Measurements from ENCODE around the gene KIF26B.

The KIF26B gene

GRCh38 chr1:245512980-245513578 lies 358.3 kb downstream of the KIF26B start:
- Histone ChIP-seq H4K8ac (ENCODE audit: low read depth, low read length) (no peak overlapping the region), H3K4me1 (ENCODE audit: control insufficient read depth, low read depth, low read length) (peaks cover 4% of the 10 kb centered on the region), H3K79me1 (ENCODE audit: low read length) (no peaks in the 10 kb centered on the region), H3K27ac (ENCODE audit: low read depth, low read length) (no peak overlapping the region), H3K27me3 (ENCODE audit: insufficient read depth, low read length, poor library complexity) (no peaks in the 10 kb centered on the region), H3K23ac (ENCODE audit: low read length) (no peak overlapping the region), H3K79me2 (ENCODE audit: control insufficient read depth, insufficient read depth, low read length) (no peaks in the 10 kb centered on the region), H2BK5ac (ENCODE audit: low read length) (no peak overlapping the region), H4K5ac (ENCODE audit: low read length) (no peak overlapping the region), H3K4me3 (ENCODE audit: low read length) (no peak overlapping the region), H3K9ac (ENCODE audit: low read length) (no peak overlapping the region), H2AK5ac (ENCODE audit: low read length) (no peak overlapping the region), H3K18ac (ENCODE audit: low read length) (no peak overlapping the region), H3K4me2 (ENCODE audit: low read length) (no peak overlapping the region), H2BK120ac (ENCODE audit: low read depth, low read length) (no peak overlapping the region), H2BK15ac (replicated peaks; ENCODE audit: low read depth) (no peak overlapping the region), H3K4ac (ENCODE audit: low read depth, low read length) (no peak overlapping the region), H3K36me3 (ENCODE audit: control insufficient read depth, insufficient read depth, low read length) (no peaks in the 10 kb centered on the region), H3K56ac (ENCODE audit: low read length) (no peak overlapping the region)
- DNase-seq, result peak; percentile 67
- WGBS (ENCODE audit: extremely low coverage, insufficient coverage, low lambda C conversion rate), result no CpG with 5 or more reads among the region's 11 CpGs

GRCh38 chr1:245516284-245516759 lies 361.5 kb downstream of the KIF26B start:
- no peak overlapping the region for H2BK15ac ChIP-seq (replicated peaks; ENCODE audit: low read depth)
- H3K27ac ChIP-seq (ENCODE audit: low read depth, low read length), result no peak overlapping the region
- H4K8ac ChIP-seq (ENCODE audit: low read depth, low read length), result no peak overlapping the region
- DNase-seq, result no peak
- no peak overlapping the region for H3K18ac ChIP-seq (ENCODE audit: low read length)
- H3K4ac ChIP-seq (ENCODE audit: low read depth, low read length), result no peak overlapping the region
- no peak overlapping the region for H3K23ac ChIP-seq (ENCODE audit: low read length)
- H3K9ac ChIP-seq (ENCODE audit: low read length), result no peak overlapping the region
- no peaks in the 10 kb centered on the region for H3K79me1 ChIP-seq (ENCODE audit: low read length)
- no peak overlapping the region for H3K4me2 ChIP-seq (ENCODE audit: low read length)
- H3K27me3 ChIP-seq (ENCODE audit: insufficient read depth, low read length, poor library complexity), result no peaks in the 10 kb centered on the region
- H2BK120ac ChIP-seq (ENCODE audit: low read depth, low read length), result no peak overlapping the region
- no peak overlapping the region for H3K56ac ChIP-seq (ENCODE audit: low read length)
- H2BK5ac ChIP-seq (ENCODE audit: low read length), result no peak overlapping the region
- H3K4me1 ChIP-seq (ENCODE audit: control insufficient read depth, low read depth, low read length), result peaks cover 4% of the 10 kb centered on the region
- H3K4me3 ChIP-seq (ENCODE audit: low read length), result no peak overlapping the region
- no CpG with 5 or more reads among the region's 12 CpGs for WGBS (ENCODE audit: extremely low coverage, insufficient coverage, low lambda C conversion rate)
- no peaks in the 10 kb centered on the region for H3K79me2 ChIP-seq (ENCODE audit: control insufficient read depth, insufficient read depth, low read length)
- no peak overlapping the region for H4K5ac ChIP-seq (ENCODE audit: low read length)
- no peak overlapping the region for H2AK5ac ChIP-seq (ENCODE audit: low read length)
- no peaks in the 10 kb centered on the region for H3K36me3 ChIP-seq (ENCODE audit: control insufficient read depth, insufficient read depth, low read length)

- Histone ChIP-seq H4K8ac (ENCODE audit: low read depth, low read length) (no peak overlapping the region), H3K56ac (ENCODE audit: low read length) (no peak overlapping the region), H3K4me1 (ENCODE audit: control insufficient read depth, low read depth, low read length) (no peaks in the 10 kb centered on the region), H2BK120ac (ENCODE audit: low read depth, low read length) (no peak overlapping the region), H3K23ac (ENCODE audit: low read length) (no peak overlapping the region), H3K9ac (ENCODE audit: low read length) (no peak overlapping the region), H2BK5ac (ENCODE audit: low read length) (no peak overlapping the region), H3K4ac (ENCODE audit: low read depth, low read length) (no peak overlapping the region), H3K36me3 (ENCODE audit: control insufficient read depth, insufficient read depth, low read length) (no peaks in the 10 kb centered on the region), H3K18ac (ENCODE audit: low read length) (no peak overlapping the region), H3K4me3 (ENCODE audit: low read length) (no peak overlapping the region), H4K5ac (ENCODE audit: low read length) (no peak overlapping the region), H3K27ac (ENCODE audit: low read depth, low read length) (no peak overlapping the region), H3K27me3 (ENCODE audit: insufficient read depth, low read length, poor library complexity) (no peaks in the 10 kb centered on the region), H2AK5ac (ENCODE audit: low read length) (no peak overlapping the region), H3K79me2 (ENCODE audit: control insufficient read depth, insufficient read depth, low read length) (no peaks in the 10 kb centered on the region), H3K79me1 (ENCODE audit: low read length) (no peaks in the 10 kb centered on the region), H3K4me2 (ENCODE audit: low read length) (no peak overlapping the region), H2BK15ac (replicated peaks; ENCODE audit: low read depth) (no peak overlapping the region)
- no CpG with 5 or more reads among the region's 1 CpG for WGBS (ENCODE audit: extremely low coverage, insufficient coverage, low lambda C conversion rate)
- DNase-seq, result no peak
Observed at GRCh38 chr1:245520611-245521010, 365.8 kb downstream of the KIF26B start.

- no peak overlapping the region for H3K18ac ChIP-seq (ENCODE audit: low read length)
- H3K23ac ChIP-seq (ENCODE audit: low read length), result no peak overlapping the region
- H2AK5ac ChIP-seq (ENCODE audit: low read length), result no peak overlapping the region
- H3K56ac ChIP-seq (ENCODE audit: low read length), result no peak overlapping the region
- no peak overlapping the region for H2BK120ac ChIP-seq (ENCODE audit: low read depth, low read length)
- no peak overlapping the region for H3K4me3 ChIP-seq (ENCODE audit: low read length)
- WGBS (ENCODE audit: extremely low coverage, insufficient coverage, low lambda C conversion rate), result no CpG with 5 or more reads among the region's 2 CpGs
- H2BK15ac ChIP-seq (replicated peaks; ENCODE audit: low read depth), result no peak overlapping the region
- H3K9ac ChIP-seq (ENCODE audit: low read length), result no peak overlapping the region
- H3K79me1 ChIP-seq (ENCODE audit: low read length), result no peaks in the 10 kb centered on the region
- H3K27me3 ChIP-seq (ENCODE audit: insufficient read depth, low read length, poor library complexity), result no peaks in the 10 kb centered on the region
- H3K4me2 ChIP-seq (ENCODE audit: low read length), result no peak overlapping the region
- no peaks in the 10 kb centered on the region for H3K36me3 ChIP-seq (ENCODE audit: control insufficient read depth, insufficient read depth, low read length)
- no peak overlapping the region for H3K4ac ChIP-seq (ENCODE audit: low read depth, low read length)
- no peak overlapping the region for H3K27ac ChIP-seq (ENCODE audit: low read depth, low read length)
- no peak overlapping the region for H2BK5ac ChIP-seq (ENCODE audit: low read length)
- H3K4me1 ChIP-seq (ENCODE audit: control insufficient read depth, low read depth, low read length), result no peaks in the 10 kb centered on the region
- no peaks in the 10 kb centered on the region for H3K79me2 ChIP-seq (ENCODE audit: control insufficient read depth, insufficient read depth, low read length)
- H4K8ac ChIP-seq (ENCODE audit: low read depth, low read length), result no peak overlapping the region
- H4K5ac ChIP-seq (ENCODE audit: low read length), result no peak overlapping the region
- no peak for DNase-seq
Observed at GRCh38 chr1:245526141-245526540, 371.4 kb downstream of the KIF26B start.

GRCh38 chr1:245528258-245528635 lies 373.5 kb downstream of the KIF26B start:
- H2BK5ac ChIP-seq (ENCODE audit: low read length), result no peak overlapping the region
- no peak overlapping the region for H3K18ac ChIP-seq (ENCODE audit: low read length)
- H2BK15ac ChIP-seq (replicated peaks; ENCODE audit: low read depth), result no peak overlapping the region
- no peaks in the 10 kb centered on the region for H3K4me1 ChIP-seq (ENCODE audit: control insufficient read depth, low read depth, low read length)
- no peaks in the 10 kb centered on the region for H3K36me3 ChIP-seq (ENCODE audit: control insufficient read depth, insufficient read depth, low read length)
- no peak overlapping the region for H4K5ac ChIP-seq (ENCODE audit: low read length)
- no peak overlapping the region for H3K4me3 ChIP-seq (ENCODE audit: low read length)
- H3K9ac ChIP-seq (ENCODE audit: low read length), result no peak overlapping the region
- no peak overlapping the region for H3K23ac ChIP-seq (ENCODE audit: low read length)
- H3K56ac ChIP-seq (ENCODE audit: low read length), result no peak overlapping the region
- no peaks in the 10 kb centered on the region for H3K79me1 ChIP-seq (ENCODE audit: low read length)
- DNase-seq, result no peak
- H3K27me3 ChIP-seq (ENCODE audit: insufficient read depth, low read length, poor library complexity), result no peaks in the 10 kb centered on the region
- H3K79me2 ChIP-seq (ENCODE audit: control insufficient read depth, insufficient read depth, low read length), result no peaks in the 10 kb centered on the region
- H2AK5ac ChIP-seq (ENCODE audit: low read length), result no peak overlapping the region
- no peak overlapping the region for H2BK120ac ChIP-seq (ENCODE audit: low read depth, low read length)
- no peak overlapping the region for H4K8ac ChIP-seq (ENCODE audit: low read depth, low read length)
- WGBS (ENCODE audit: extremely low coverage, insufficient coverage, low lambda C conversion rate), result no CpG with 5 or more reads among the region's 7 CpGs
- no peak overlapping the region for H3K4me2 ChIP-seq (ENCODE audit: low read length)
- no peak overlapping the region for H3K27ac ChIP-seq (ENCODE audit: low read depth, low read length)
- H3K4ac ChIP-seq (ENCODE audit: low read depth, low read length), result no peak overlapping the region

GRCh38 chr1:245530937-245531336 lies 376.2 kb downstream of the KIF26B start:
- WGBS (ENCODE audit: extremely low coverage, insufficient coverage, low lambda C conversion rate), result no CpG with 5 or more reads among the region's 2 CpGs
- Histone ChIP-seq H3K27me3 (ENCODE audit: insufficient read depth, low read length, poor library complexity) (no peaks in the 10 kb centered on the region), H3K79me1 (ENCODE audit: low read length) (no peaks in the 10 kb centered on the region), H3K27ac (ENCODE audit: low read depth, low read length) (no peak overlapping the region), H3K9ac (ENCODE audit: low read length) (no peak overlapping the region), H2BK5ac (ENCODE audit: low read length) (no peak overlapping the region), H2BK15ac (replicated peaks; ENCODE audit: low read depth) (no peak overlapping the region), H3K23ac (ENCODE audit: low read length) (no peak overlapping the region), H3K4ac (ENCODE audit: low read depth, low read length) (no peak overlapping the region), H3K4me2 (ENCODE audit: low read length) (no peak overlapping the region), H4K8ac (ENCODE audit: low read depth, low read length) (no peak overlapping the region), H2BK120ac (ENCODE audit: low read depth, low read length) (no peak overlapping the region), H3K79me2 (ENCODE audit: control insufficient read depth, insufficient read depth, low read length) (no peaks in the 10 kb centered on the region), H3K4me3 (ENCODE audit: low read length) (no peak overlapping the region), H3K36me3 (ENCODE audit: control insufficient read depth, insufficient read depth, low read length) (no peaks in the 10 kb centered on the region), H2AK5ac (ENCODE audit: low read length) (no peak overlapping the region), H4K5ac (ENCODE audit: low read length) (no peak overlapping the region), H3K4me1 (ENCODE audit: control insufficient read depth, low read depth, low read length) (no peaks in the 10 kb centered on the region), H3K18ac (ENCODE audit: low read length) (no peak overlapping the region), H3K56ac (ENCODE audit: low read length) (no peak overlapping the region)
- no peak for DNase-seq

All from mesendoderm (in vitro differentiated cells).